H4 (cell line): Measurements from ENCODE around the gene ELFN2. TPM values are rescaled to one million over a fixed set of nuclear protein-coding genes. Genes with fewer than 3 reads are reported as not detected.

Experiments
- total RNA-seq: library from RNA; depleted of rRNA; stranded (reverse); fragments of >200 nt; shearing (Covaris generic); gene quantifications from 2 replicates; pipeline ENCODE4 v1.2.3, GENCODE V29; 2014; rRNA removed

Gene ELFN2
- total RNA-seq, 1 experiment from 2014 or later = 0.29 TPM

Other genes starting within 250 kb of the ELFN2 start
- gene C1QTNF6, start 239.2 kb downstream of the ELFN2 start, total RNA-seq = 4.9 and 6.3 TPM in 2 replicates
- gene SSTR3, start 215.0 kb downstream of the ELFN2 start, total RNA-seq = not detected in 2 replicates
- 15.5 and 20.9 TPM in 2 replicates for gene RAC2, start 183.2 kb downstream of the ELFN2 start, total RNA-seq
- gene CYTH4, start 145.0 kb downstream of the ELFN2 start, total RNA-seq = 0.08 TPM in 1 of 2 replicates, not detected in the other
- gene MFNG, start 58.9 kb upstream of the ELFN2 start, total RNA-seq = 0.08 TPM in 1 of 2 replicates, not detected in the other
- gene CARD10, start 91.9 kb upstream of the ELFN2 start, total RNA-seq = 2.8 and 3.9 TPM in 2 replicates
- gene CDC42EP1, start 133.0 kb upstream of the ELFN2 start, total RNA-seq = 7.6 and 9.5 TPM in 2 replicates
- not detected in 2 replicates for gene LGALS2, start 152.6 kb upstream of the ELFN2 start, total RNA-seq
- gene GGA1, start 181.4 kb upstream of the ELFN2 start, total RNA-seq = 8.2 and 31.3 TPM in 2 replicates
- 6.9 and 14.7 TPM in 2 replicates for gene SH3BP1, start 212.2 kb upstream of the ELFN2 start, total RNA-seq
- 9.0 and 9.3 TPM in 2 replicates for gene PDXP, start 231.2 kb upstream of the ELFN2 start, total RNA-seq
- gene LGALS1, start 248.2 kb upstream of the ELFN2 start, total RNA-seq = 1,239 and 1,549 TPM in 2 replicates